ENCODE results near the gene TMCO2. TPM values are rescaled to one million over a fixed set of nuclear protein-coding genes. Genes with fewer than 3 reads are reported as not detected.

TMCO2 gene
- total RNA-seq, 1 experiment from 2014 or later: not detected

GRCh38 chr1:40301066-40301465, 53.3 kb downstream of the TMCO2 start:
- TF ChIP-seq CEBPB (IDR thresholded peaks at IDR 0.05; ENCODE audit: low read depth): no peak
- no peak for TF ChIP-seq YY1 (IDR thresholded peaks at IDR 0.05; ENCODE audit: extremely low read depth, insufficient replicate concordance, low read depth, low read length)
- no peak for TF ChIP-seq EZH2 (IDR thresholded peaks at IDR 0.05)
- no peak for TF ChIP-seq SP1 (IDR thresholded peaks at IDR 0.05; ENCODE audit: low read depth)
- TF ChIP-seq FOSL1 (IDR thresholded peaks at IDR 0.05; ENCODE audit: low read depth): no peak
- no peak for TF ChIP-seq EZH2phosphoT487 (IDR thresholded peaks at IDR 0.05; ENCODE audit: borderline replicate concordance)
- TF ChIP-seq ZNF274 (IDR thresholded peaks at IDR 0.05; ENCODE audit: low read depth, low read length): no peak
- TF ChIP-seq, protein P1, sequence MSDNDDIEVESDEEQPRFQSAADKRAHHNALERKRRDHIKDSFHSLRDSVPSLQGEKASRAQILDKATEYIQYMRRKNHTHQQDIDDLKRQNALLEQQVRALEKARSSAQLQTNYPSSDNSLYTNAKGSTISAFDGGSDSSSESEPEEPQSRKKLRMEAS (IDR thresholded peaks at IDR 0.05): no peak
- no peak for TF ChIP-seq TCF7L2 (IDR thresholded peaks at IDR 0.05; ENCODE audit: borderline replicate concordance, extremely low read depth, insufficient read depth, insufficient read length)
- no peak for TF ChIP-seq SIN3A (IDR thresholded peaks at IDR 0.05; ENCODE audit: low read depth)
- no peak for TF ChIP-seq RAD21 (IDR thresholded peaks at IDR 0.05; ENCODE audit: low read depth)
- TF ChIP-seq, protein P2, sequence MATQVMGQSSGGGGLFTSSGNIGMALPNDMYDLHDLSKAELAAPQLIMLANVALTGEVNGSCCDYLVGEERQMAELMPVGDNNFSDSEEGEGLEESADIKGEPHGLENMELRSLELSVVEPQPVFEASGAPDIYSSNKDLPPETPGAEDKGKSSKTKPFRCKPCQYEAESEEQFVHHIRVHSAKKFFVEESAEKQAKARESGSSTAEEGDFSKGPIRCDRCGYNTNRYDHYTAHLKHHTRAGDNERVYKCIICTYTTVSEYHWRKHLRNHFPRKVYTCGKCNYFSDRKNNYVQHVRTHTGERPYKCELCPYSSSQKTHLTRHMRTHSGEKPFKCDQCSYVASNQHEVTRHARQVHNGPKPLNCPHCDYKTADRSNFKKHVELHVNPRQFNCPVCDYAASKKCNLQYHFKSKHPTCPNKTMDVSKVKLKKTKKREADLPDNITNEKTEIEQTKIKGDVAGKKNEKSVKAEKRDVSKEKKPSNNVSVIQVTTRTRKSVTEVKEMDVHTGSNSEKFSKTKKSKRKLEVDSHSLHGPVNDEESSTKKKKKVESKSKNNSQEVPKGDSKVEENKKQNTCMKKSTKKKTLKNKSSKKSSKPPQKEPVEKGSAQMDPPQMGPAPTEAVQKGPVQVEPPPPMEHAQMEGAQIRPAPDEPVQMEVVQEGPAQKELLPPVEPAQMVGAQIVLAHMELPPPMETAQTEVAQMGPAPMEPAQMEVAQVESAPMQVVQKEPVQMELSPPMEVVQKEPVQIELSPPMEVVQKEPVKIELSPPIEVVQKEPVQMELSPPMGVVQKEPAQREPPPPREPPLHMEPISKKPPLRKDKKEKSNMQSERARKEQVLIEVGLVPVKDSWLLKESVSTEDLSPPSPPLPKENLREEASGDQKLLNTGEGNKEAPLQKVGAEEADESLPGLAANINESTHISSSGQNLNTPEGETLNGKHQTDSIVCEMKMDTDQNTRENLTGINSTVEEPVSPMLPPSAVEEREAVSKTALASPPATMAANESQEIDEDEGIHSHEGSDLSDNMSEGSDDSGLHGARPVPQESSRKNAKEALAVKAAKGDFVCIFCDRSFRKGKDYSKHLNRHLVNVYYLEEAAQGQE (IDR thresholded peaks at IDR 0.05; ENCODE audit: low read depth): no peak
- TF ChIP-seq, protein P3, sequence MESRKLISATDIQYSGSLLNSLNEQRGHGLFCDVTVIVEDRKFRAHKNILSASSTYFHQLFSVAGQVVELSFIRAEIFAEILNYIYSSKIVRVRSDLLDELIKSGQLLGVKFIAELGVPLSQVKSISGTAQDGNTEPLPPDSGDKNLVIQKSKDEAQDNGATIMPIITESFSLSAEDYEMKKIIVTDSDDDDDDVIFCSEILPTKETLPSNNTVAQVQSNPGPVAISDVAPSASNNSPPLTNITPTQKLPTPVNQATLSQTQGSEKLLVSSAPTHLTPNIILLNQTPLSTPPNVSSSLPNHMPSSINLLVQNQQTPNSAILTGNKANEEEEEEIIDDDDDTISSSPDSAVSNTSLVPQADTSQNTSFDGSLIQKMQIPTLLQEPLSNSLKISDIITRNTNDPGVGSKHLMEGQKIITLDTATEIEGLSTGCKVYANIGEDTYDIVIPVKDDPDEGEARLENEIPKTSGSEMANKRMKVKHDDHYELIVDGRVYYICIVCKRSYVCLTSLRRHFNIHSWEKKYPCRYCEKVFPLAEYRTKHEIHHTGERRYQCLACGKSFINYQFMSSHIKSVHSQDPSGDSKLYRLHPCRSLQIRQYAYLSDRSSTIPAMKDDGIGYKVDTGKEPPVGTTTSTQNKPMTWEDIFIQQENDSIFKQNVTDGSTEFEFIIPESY (IDR thresholded peaks at IDR 0.05; ENCODE audit: extremely low read depth, insufficient replicate concordance, low read length): no peak
- no peak for TF ChIP-seq ELF1 (IDR thresholded peaks at IDR 0.05; ENCODE audit: borderline replicate concordance, low read depth)
- TF ChIP-seq SRF (IDR thresholded peaks at IDR 0.05; ENCODE audit: low read depth): no peak
- TF ChIP-seq EGR1 (IDR thresholded peaks at IDR 0.05; ENCODE audit: low read depth): no peak
- no peak for TF ChIP-seq ZFX (IDR thresholded peaks at IDR 0.05)
- H4K20me1 ChIP-seq (ENCODE audit: insufficient read depth): no peaks in the 10 kb centered on the region
- H3K4me1 ChIP-seq (ENCODE audit: control insufficient read depth in 1 of 2, insufficient read depth in 2 of 2, low read length in 2 of 2): peaks cover 16 to 19% of the 10 kb centered on the region in 2 experiments
- H3K9me2 ChIP-seq (ENCODE audit: insufficient read depth): no peaks in the 10 kb centered on the region
- POLR2A ChIA-PET: no interaction called here
- H3K9me3 ChIP-seq (ENCODE audit: control insufficient read depth in 1 of 2, insufficient read depth in 1 of 2, low read depth in 1 of 2, low read length in 2 of 2): no peaks in the 10 kb centered on the region
- intact Hi-C loops (cut with micrococcal nuclease): no loop called here
- no peaks in the 10 kb centered on the region for H3K36me3 ChIP-seq (ENCODE audit: control insufficient read depth in 1 of 2, insufficient read depth in 2 of 2, low read length in 2 of 2)
- RAD21 ChIA-PET (ENCODE audit: low non-redundant PET in 1 of 2, low total read pairs in 2 of 2, uncharacterized antibody in 2 of 2, unreplicated experiment in 2 of 2): no interaction called here
- DNase-seq (ENCODE audit: low read depth, low spot score) (no peak), ATAC-seq (no peak)
- H2AFZ ChIP-seq (ENCODE audit: low read depth, low read length, poor library complexity, severe bottlenecking): no peak overlapping the region
- BruUV-seq (replicated peaks): no TSS peak
- no peak overlapping the region for H3K27ac ChIP-seq (ENCODE audit: low read depth, low read length)
- no peak overlapping the region for H3K9ac ChIP-seq (ENCODE audit: low read length)
- H3K79me2 ChIP-seq (ENCODE audit: insufficient read depth, low read length): no peaks in the 10 kb centered on the region
- no peak overlapping the region for H3K4me3 ChIP-seq (replicated peaks in 1 of 2; ENCODE audit: low read depth in 1 of 2, low read length in 2 of 2)
- no peaks in the 10 kb centered on the region for H3K27me3 ChIP-seq (ENCODE audit: insufficient read depth, low read length)
- no peak overlapping the region for H3K4me2 ChIP-seq (ENCODE audit: low read length)
- CTCF ChIA-PET: interaction anchor here (1.3 kb wide), 1 partner anchor 37 kb away, joined by 4 read pairs; no protein-coding TSS in a partner anchor
